Epithelial cell of esophagus (primary cell): Measurements from ENCODE around the gene HTR5A.

Experiments used
- DNase-seq: peaks from one replicate; pipeline ENCODE4 v3.0.0; 2010; ENCODE audit warnings: low read depth
- H3K4me3 ChIP-seq: 2 replicates; pipeline ENCODE4 v1.5.1; 2011; ENCODE audit warnings: mild to moderate bottlenecking, low read length, control low read depth
- CTCF ChIP-seq: IDR thresholded peaks from 2 replicates; pipeline ENCODE4 v1.5.1; 2011; ENCODE audit warnings: low read depth, mild to moderate bottlenecking, low read length, control low read depth, inconsistent platforms; ENCODE audit not compliant: insufficient read depth; ENCODE audit errors: missing control alignments

HTR5A gene

GRCh38 chr7:155059703-155060102 is 10.4 kb upstream of the HTR5A start:
- DNase-seq = no peak
- TF ChIP-seq CTCF = no peak
- no peak overlapping the region for H3K4me3 ChIP-seq

- DNase-seq = no peak
- H3K4me3 ChIP-seq = no peak overlapping the region
- TF ChIP-seq CTCF = no peak
These were observed 7.7 kb upstream of the HTR5A start for GRCh38 chr7:155062411-155062810.

GRCh38 chr7:155064186-155064585 is 5.9 kb upstream of the HTR5A start:
- no peak overlapping the region for H3K4me3 ChIP-seq
- no peak for DNase-seq
- TF ChIP-seq CTCF = no peak

- no peak for TF ChIP-seq CTCF
- no peak overlapping the region for H3K4me3 ChIP-seq
- DNase-seq = peak; percentile 69
These were observed 3.6 kb upstream of the HTR5A start for GRCh38 chr7:155066417-155066950.

- DNase-seq = no peak
- no peak overlapping the region for H3K4me3 ChIP-seq
- TF ChIP-seq CTCF = no peak
These were observed 1.1 kb downstream of the HTR5A start for GRCh38 chr7:155071121-155071651.

GRCh38 chr7:155071916-155072571 is 1.9 kb downstream of the HTR5A start:
- no peak for DNase-seq
- H3K4me3 ChIP-seq = no peak overlapping the region
- TF ChIP-seq CTCF = no peak

GRCh38 chr7:155073922-155074321 is 3.8 kb downstream of the HTR5A start:
- TF ChIP-seq CTCF = no peak
- no peak for DNase-seq
- H3K4me3 ChIP-seq = no peak overlapping the region
